CD8-positive, alpha-beta memory T cell (primary cell): ENCODE data around the gene KCNH5. TPM values are rescaled to one million over a fixed set of nuclear protein-coding genes. Genes with fewer than 3 reads are reported as not detected.

Experiments
- CTCF ChIA-PET: fragments of 350-600 bp; sonication (Branson Sonifier 250); formaldehyde crosslinking; loops from one replicate; lab custom pipeline; 2021; ENCODE audit warnings: antibody characterized with exemption; lab: Charles Lee
- POLR2A ChIA-PET: fragments of 350-600 bp; sonication (Branson Sonifier 250); formaldehyde crosslinking; loops from one replicate; lab custom pipeline; 2021; ENCODE audit warnings: antibody characterized with exemption; lab: Charles Lee
- DNase-seq, 5 donors: peaks; one replicate each; pipeline versions ENCODE4 v3.0.0 to v3.0.0-alpha.2; 2020 to 2022; ENCODE audit warnings: mixed read lengths in 1 of 5
- H3K27ac ChIP-seq: one replicate; pipeline ENCODE4 v1.7.0; 2013; ENCODE audit warnings: low read depth, mild to moderate bottlenecking, low read length, moderate library complexity
- H3K27me3 ChIP-seq: 2 replicates; pipeline ENCODE4 v1.7.0; 2013; ENCODE audit warnings: low read length, mild to moderate bottlenecking; ENCODE audit not compliant: insufficient read depth, poor library complexity, severe bottlenecking
- H3K36me3 ChIP-seq: 2 replicates; pipeline ENCODE4 v1.7.0; 2013; ENCODE audit warnings: mild to moderate bottlenecking, low read length, moderate library complexity; ENCODE audit not compliant: insufficient read depth
- H3K4me1 ChIP-seq: 2 replicates; pipeline ENCODE4 v1.7.0; 2013; ENCODE audit warnings: mild to moderate bottlenecking, low read length, moderate library complexity; ENCODE audit not compliant: insufficient read depth
- H3K4me3 ChIP-seq: 2 replicates; pipeline ENCODE4 v1.7.0; 2013; ENCODE audit warnings: mild to moderate bottlenecking, low read length
- H3K9me3 ChIP-seq: 2 replicates; pipeline ENCODE4 v1.7.0; 2013; ENCODE audit warnings: mild to moderate bottlenecking, low read length
- H3K27ac Mint-ChIP-seq, 8 donors: one replicate each; pipeline ENCODE4 v1.8.0; 2020 to 2021; ENCODE audit warnings: mixed read lengths in 8 of 8, mild to moderate bottlenecking in 6 of 8, inconsistent platforms in 3 of 8, moderate library complexity in 3 of 8
- H3K27me3 Mint-ChIP-seq, 2 donors: one replicate each; pipeline ENCODE4 v1.8.0; 2020 to 2021; ENCODE audit warnings: mixed read lengths in 2 of 2, mild to moderate bottlenecking in 1 of 2, moderate library complexity in 1 of 2
- H3K36me3 Mint-ChIP-seq, 3 donors: one replicate each; pipeline ENCODE4 v1.8.0; 2020 to 2021; ENCODE audit warnings: mixed read lengths in 3 of 3, inconsistent platforms in 1 of 3, mild to moderate bottlenecking in 1 of 3
- H3K4me1 Mint-ChIP-seq, 3 donors: one replicate each; pipeline ENCODE4 v1.8.0; 2020 to 2021; ENCODE audit warnings: mixed read lengths in 3 of 3, inconsistent platforms in 1 of 3, mild to moderate bottlenecking in 1 of 3
- H3K4me3 Mint-ChIP-seq, 7 donors: one replicate each; pipeline ENCODE4 v1.8.0; 2020 to 2021; ENCODE audit warnings: mixed read lengths in 7 of 7, mild to moderate bottlenecking in 6 of 7, moderate library complexity in 4 of 7, inconsistent platforms in 2 of 7
- H3K9me3 Mint-ChIP-seq, 5 donors: one replicate each; pipeline ENCODE4 v1.8.0; 2020 to 2022; ENCODE audit warnings: mixed read lengths in 5 of 5, mild to moderate bottlenecking in 3 of 5, moderate library complexity in 2 of 5, inconsistent platforms in 1 of 5
- polyA plus RNA-seq: library from polyadenylated mRNA; unstranded; fragments of 300-500 nt; fragmentation: Illumina TruSeq; gene quantifications from one replicate; pipeline ENCODE4 v1.2.3, GENCODE V29; 2021
- total RNA-seq, 2 experiments: library from RNA; stranded (reverse); gene quantifications; one replicate each; pipeline ENCODE4 v1.2.3, GENCODE V29; 2021

Gene KCNH5
- not detected for total RNA-seq
- not detected for polyA plus RNA-seq

- no peak within 1 kb of the TSS for H3K4me3 ChIP-seq
- no peak within 1 kb of the TSS for H3K27ac ChIP-seq
- H3K27ac Mint-ChIP-seq: peak within 1 kb of the TSS in 1 of 8 donors; percentile 14
- no peaks in the 10 kb centered on the region for H3K36me3 Mint-ChIP-seq
- no peaks in the 10 kb centered on the region for H3K36me3 ChIP-seq
- H3K27me3 ChIP-seq: no peaks in the 10 kb centered on the region
- POLR2A ChIA-PET: no interaction called here
- no peak for DNase-seq
- no peaks in the 10 kb centered on the region for H3K9me3 ChIP-seq
- H3K4me1 ChIP-seq: no peaks in the 10 kb centered on the region
- peaks cover 0 to 4% (median 0%) of the 10 kb centered on the region in 3 donors for H3K4me1 Mint-ChIP-seq
- H3K4me3 Mint-ChIP-seq: no peak within 1 kb of the TSS
- CTCF ChIA-PET: no interaction called here
- H3K27me3 Mint-ChIP-seq: peaks cover 20 to 34% of the 10 kb centered on the region in 2 donors
- peaks cover 0 to 4% (median 0%) of the 10 kb centered on the region in 5 donors for H3K9me3 Mint-ChIP-seq
Observed at GRCh38 chr14:63045234-63045611, at the start of gene KCNH5. TSS of gene KCNH5 (minus strand) at chr14:63045458. CDS start at chr14:63045186, 272 bp downstream.

GRCh38 chr14:63091394-63091996 lies 46.2 kb upstream of the KCNH5 start:
- no peaks in the 10 kb centered on the region for H3K4me1 Mint-ChIP-seq
- Histone ChIP-seq H3K4me3 (no peak overlapping the region), H3K27ac (no peak overlapping the region), H3K36me3 (no peaks in the 10 kb centered on the region), H3K9me3 (no peaks in the 10 kb centered on the region), H3K27me3 (no peaks in the 10 kb centered on the region), H3K4me1 (no peaks in the 10 kb centered on the region)
- no peak for DNase-seq
- no peak overlapping the region for H3K27ac Mint-ChIP-seq
- ChIA-PET CTCF (no interaction called here), POLR2A (no interaction called here)
- H3K9me3 Mint-ChIP-seq: peaks cover 0 to 5% (median 0%) of the 10 kb centered on the region in 5 donors
- H3K27me3 Mint-ChIP-seq: peaks cover 0 to 3% of the 10 kb centered on the region in 2 donors
- H3K36me3 Mint-ChIP-seq: no peaks in the 10 kb centered on the region
- no peak overlapping the region for H3K4me3 Mint-ChIP-seq

GRCh38 chr14:63088865-63089264 lies 43.6 kb upstream of the KCNH5 start:
- H3K36me3 ChIP-seq: no peaks in the 10 kb centered on the region
- POLR2A ChIA-PET: no interaction called here
- H3K4me1 ChIP-seq: no peaks in the 10 kb centered on the region
- no peaks in the 10 kb centered on the region for H3K9me3 ChIP-seq
- Mint-ChIP-seq H3K9me3 (peaks cover 0 to 6% (median 0%) of the 10 kb centered on the region in 5 donors), H3K27me3 (peaks cover 0 to 3% of the 10 kb centered on the region in 2 donors), H3K4me1 (no peaks in the 10 kb centered on the region), H3K4me3 (no peak overlapping the region), H3K36me3 (no peaks in the 10 kb centered on the region), H3K27ac (no peak overlapping the region)
- H3K27ac ChIP-seq: no peak overlapping the region
- no peak for DNase-seq
- H3K27me3 ChIP-seq: no peaks in the 10 kb centered on the region
- CTCF ChIA-PET: no interaction called here
- H3K4me3 ChIP-seq: no peak overlapping the region

GRCh38 chr14:63078569-63078968 lies 33.3 kb upstream of the KCNH5 start:
- no peaks in the 10 kb centered on the region for H3K36me3 Mint-ChIP-seq
- Histone ChIP-seq H3K4me3 (no peak overlapping the region), H3K9me3 (no peaks in the 10 kb centered on the region), H3K36me3 (no peaks in the 10 kb centered on the region), H3K4me1 (no peaks in the 10 kb centered on the region), H3K27me3 (no peaks in the 10 kb centered on the region), H3K27ac (no peak overlapping the region)
- ChIA-PET CTCF (no interaction called here), POLR2A (no interaction called here)
- H3K4me3 Mint-ChIP-seq: no peak overlapping the region
- H3K9me3 Mint-ChIP-seq: peaks cover 0 to 3% (median 0%) of the 10 kb centered on the region in 5 donors
- DNase-seq: no peak
- H3K27me3 Mint-ChIP-seq: peaks cover 0 to 1% of the 10 kb centered on the region in 2 donors
- H3K4me1 Mint-ChIP-seq: no peaks in the 10 kb centered on the region
- no peak overlapping the region for H3K27ac Mint-ChIP-seq

- Mint-ChIP-seq H3K27ac (no peak overlapping the region), H3K27me3 (peaks cover 0 to 1% of the 10 kb centered on the region in 2 donors), H3K9me3 (peaks cover 0 to 6% (median under 1%) of the 10 kb centered on the region in 5 donors), H3K4me3 (no peak overlapping the region), H3K36me3 (no peaks in the 10 kb centered on the region), H3K4me1 (no peaks in the 10 kb centered on the region)
- no peak for DNase-seq
- ChIA-PET CTCF (no interaction called here), POLR2A (no interaction called here)
- no peak overlapping the region for H3K27ac ChIP-seq
- no peak overlapping the region for H3K4me3 ChIP-seq
- no peaks in the 10 kb centered on the region for H3K27me3 ChIP-seq
- H3K9me3 ChIP-seq: no peaks in the 10 kb centered on the region
- H3K4me1 ChIP-seq: no peaks in the 10 kb centered on the region
- H3K36me3 ChIP-seq: no peaks in the 10 kb centered on the region
Observed at GRCh38 chr14:63076488-63076887, 31.2 kb upstream of the KCNH5 start.

- Histone ChIP-seq H3K27ac (no peak overlapping the region), H3K9me3 (no peaks in the 10 kb centered on the region), H3K4me3 (no peak overlapping the region), H3K27me3 (no peaks in the 10 kb centered on the region), H3K4me1 (no peaks in the 10 kb centered on the region), H3K36me3 (no peaks in the 10 kb centered on the region)
- H3K9me3 Mint-ChIP-seq: peaks cover 0 to 2% (median 0%) of the 10 kb centered on the region in 5 donors
- no peak overlapping the region for H3K4me3 Mint-ChIP-seq
- no peak for DNase-seq
- no peaks in the 10 kb centered on the region for H3K27me3 Mint-ChIP-seq
- no peaks in the 10 kb centered on the region for H3K36me3 Mint-ChIP-seq
- no peak overlapping the region for H3K27ac Mint-ChIP-seq
- H3K4me1 Mint-ChIP-seq: no peaks in the 10 kb centered on the region
- ChIA-PET CTCF (no interaction called here), POLR2A (no interaction called here)
Observed at GRCh38 chr14:63055631-63056030, 10.4 kb upstream of the KCNH5 start.

GRCh38 chr14:63051992-63052391 lies 6.7 kb upstream of the KCNH5 start:
- no peaks in the 10 kb centered on the region for H3K9me3 ChIP-seq
- DNase-seq: no peak
- Mint-ChIP-seq H3K4me3 (no peak overlapping the region), H3K27me3 (peaks cover 2 to 8% of the 10 kb centered on the region in 2 donors), H3K4me1 (no peaks in the 10 kb centered on the region), H3K9me3 (peaks cover 0 to 4% (median 0%) of the 10 kb centered on the region in 5 donors), H3K36me3 (no peaks in the 10 kb centered on the region), H3K27ac (no peak overlapping the region)
- CTCF ChIA-PET: no interaction called here
- no peak overlapping the region for H3K27ac ChIP-seq
- POLR2A ChIA-PET: no interaction called here
- H3K27me3 ChIP-seq: no peaks in the 10 kb centered on the region
- no peaks in the 10 kb centered on the region for H3K4me1 ChIP-seq
- no peak overlapping the region for H3K4me3 ChIP-seq
- no peaks in the 10 kb centered on the region for H3K36me3 ChIP-seq

GRCh38 chr14:63051301-63051700 lies 6.0 kb upstream of the KCNH5 start:
- no peaks in the 10 kb centered on the region for H3K4me1 ChIP-seq
- DNase-seq: no peak
- ChIA-PET CTCF (no interaction called here), POLR2A (no interaction called here)
- H3K9me3 Mint-ChIP-seq: peaks cover 0 to 4% (median 0%) of the 10 kb centered on the region in 5 donors
- no peak overlapping the region for H3K4me3 Mint-ChIP-seq
- H3K4me3 ChIP-seq: no peak overlapping the region
- H3K9me3 ChIP-seq: no peaks in the 10 kb centered on the region
- no peaks in the 10 kb centered on the region for H3K27me3 ChIP-seq
- H3K27me3 Mint-ChIP-seq: peaks cover 8 to 14% of the 10 kb centered on the region in 2 donors
- H3K4me1 Mint-ChIP-seq: no peaks in the 10 kb centered on the region
- no peaks in the 10 kb centered on the region for H3K36me3 ChIP-seq
- H3K27ac ChIP-seq: no peak overlapping the region
- no peaks in the 10 kb centered on the region for H3K36me3 Mint-ChIP-seq
- no peak overlapping the region for H3K27ac Mint-ChIP-seq
